ENCODE results near the gene HMGXB3. TPM values are rescaled to one million over a fixed set of nuclear protein-coding genes. Genes with fewer than 3 reads are reported as not detected.

The HMGXB3 gene
- total and polyA plus RNA-seq, 4 donors: 2.7 to 22.9 (median 11.0) TPM

GRCh38 chr5:150073677-150074076 is 73.1 kb downstream of the HMGXB3 start:
- Histone ChIP-seq H3K27ac (ENCODE audit: low read depth in 1 of 2, low read length in 2 of 2) (no peak overlapping the region), H3K4me3 (ENCODE audit: low read depth in 1 of 3, low read length in 3 of 3) (no peak overlapping the region), H3K36me3 (ENCODE audit: control insufficient read depth in 4 of 4, insufficient read depth in 3 of 4, low read depth in 1 of 4, low read length in 3 of 4) (no peaks in the 10 kb centered on the region), H3K9ac (ENCODE audit: low read depth in 1 of 2, low read length in 2 of 2) (no peak overlapping the region), H3K27me3 (ENCODE audit: control insufficient read depth in 4 of 4, insufficient read depth in 4 of 4, low read length in 3 of 4) (no peaks in the 10 kb centered on the region), H3K4me1 (ENCODE audit: control insufficient read depth in 4 of 4, insufficient read depth in 4 of 4, low read length in 3 of 4) (no peaks in the 10 kb centered on the region), H3K9me3 (ENCODE audit: control insufficient read depth in 4 of 4, low read length in 3 of 4) (peaks cover 0 to 6% (median 0%) of the 10 kb centered on the region in 4 donors)
- DNase-seq (ENCODE audit: low spot score): peak; percentile 22
- 77% methylated on average over 3 of the region's 3 CpGs for WGBS
- TF ChIP-seq, protein P1, sequence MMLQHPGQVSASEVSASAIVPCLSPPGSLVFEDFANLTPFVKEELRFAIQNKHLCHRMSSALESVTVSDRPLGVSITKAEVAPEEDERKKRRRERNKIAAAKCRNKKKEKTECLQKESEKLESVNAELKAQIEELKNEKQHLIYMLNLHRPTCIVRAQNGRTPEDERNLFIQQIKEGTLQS (IDR thresholded peaks at IDR 0.05): no peak
- TF ChIP-seq RAD21 (IDR thresholded peaks at IDR 0.05) (no peak), JUND (IDR thresholded peaks at IDR 0.05) (no peak), RXRA (IDR thresholded peaks at IDR 0.05) (no peak)

- Histone ChIP-seq H3K4me3 (ENCODE audit: low read depth in 1 of 3, low read length in 3 of 3) (no peak overlapping the region), H3K27me3 (ENCODE audit: control insufficient read depth in 4 of 4, insufficient read depth in 4 of 4, low read length in 3 of 4) (no peaks in the 10 kb centered on the region), H3K4me1 (ENCODE audit: control insufficient read depth in 4 of 4, insufficient read depth in 4 of 4, low read length in 3 of 4) (no peaks in the 10 kb centered on the region), H3K9me3 (ENCODE audit: control insufficient read depth in 4 of 4, low read length in 3 of 4) (peaks cover 0 to 6% (median 0%) of the 10 kb centered on the region in 4 donors), H3K27ac (ENCODE audit: low read depth in 1 of 2, low read length in 2 of 2) (no peak overlapping the region), H3K36me3 (ENCODE audit: control insufficient read depth in 4 of 4, insufficient read depth in 3 of 4, low read depth in 1 of 4, low read length in 3 of 4) (no peaks in the 10 kb centered on the region), H3K9ac (ENCODE audit: low read depth in 1 of 2, low read length in 2 of 2) (no peak overlapping the region)
- TF ChIP-seq HNF4A (conservative IDR thresholded peaks at IDR 0.05): no peak
- no peak for TF ChIP-seq RXRA (IDR thresholded peaks at IDR 0.05)
- TF ChIP-seq EGR1 (IDR thresholded peaks at IDR 0.05; ENCODE audit: low read depth in 2 of 2): no peak
- TF ChIP-seq GABPA (IDR thresholded peaks at IDR 0.05 in 1 of 2, conservative IDR thresholded peaks at IDR 0.05 in 1 of 2): no peak
- no peak for TF ChIP-seq YY1 (IDR thresholded peaks at IDR 0.05)
- 90% methylated on average over 4 of the region's 4 CpGs for WGBS
- peak; percentile 17 for DNase-seq (ENCODE audit: low spot score)
Measured at GRCh38 chr5:150075233-150075632, 74.7 kb downstream of the HMGXB3 start.

DNA sequence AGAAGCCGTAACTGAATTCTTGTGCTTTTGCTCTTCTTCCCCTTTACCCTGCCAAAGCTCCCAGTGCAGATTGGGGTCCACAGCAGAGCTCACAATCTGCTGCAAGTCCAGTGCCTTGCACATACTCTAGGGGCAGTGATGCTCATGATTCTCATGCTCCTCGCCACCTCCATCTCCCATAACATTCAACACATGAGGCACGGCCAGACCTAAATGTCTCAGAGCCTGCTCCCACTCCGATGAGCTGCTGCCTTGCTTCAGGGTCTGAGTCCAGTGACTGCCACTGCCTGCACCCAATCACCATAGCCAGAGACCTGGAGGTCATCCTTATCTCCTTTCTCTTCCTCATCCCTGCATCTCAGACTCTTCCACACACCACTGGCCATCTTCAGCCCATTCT is 75.3 kb downstream of the HMGXB3 start:
- DNase-seq (ENCODE audit: low spot score): peak; percentile 29
- WGBS: 90% methylated on average over 4 of the region's 4 CpGs

GRCh38 chr5:150077060-150077459 is 76.5 kb downstream of the HMGXB3 start:
- no peak overlapping the region for H3K27ac ChIP-seq (ENCODE audit: low read depth in 1 of 2, low read length in 2 of 2)
- 93% methylated on average over 8 of the region's 8 CpGs for WGBS
- TF ChIP-seq HNF4A (conservative IDR thresholded peaks at IDR 0.05): no peak
- TF ChIP-seq FOXA2 (IDR thresholded peaks at IDR 0.05): no peak
- no peak for TF ChIP-seq YY1 (IDR thresholded peaks at IDR 0.05)
- TF ChIP-seq, protein P1 (IDR thresholded peaks at IDR 0.05): no peak
- TF ChIP-seq SP1 (IDR thresholded peaks at IDR 0.05): no peak
- no peak for TF ChIP-seq RAD21 (IDR thresholded peaks at IDR 0.05)
- no peak for TF ChIP-seq RXRA (IDR thresholded peaks at IDR 0.05)
- TF ChIP-seq, protein P2, sequence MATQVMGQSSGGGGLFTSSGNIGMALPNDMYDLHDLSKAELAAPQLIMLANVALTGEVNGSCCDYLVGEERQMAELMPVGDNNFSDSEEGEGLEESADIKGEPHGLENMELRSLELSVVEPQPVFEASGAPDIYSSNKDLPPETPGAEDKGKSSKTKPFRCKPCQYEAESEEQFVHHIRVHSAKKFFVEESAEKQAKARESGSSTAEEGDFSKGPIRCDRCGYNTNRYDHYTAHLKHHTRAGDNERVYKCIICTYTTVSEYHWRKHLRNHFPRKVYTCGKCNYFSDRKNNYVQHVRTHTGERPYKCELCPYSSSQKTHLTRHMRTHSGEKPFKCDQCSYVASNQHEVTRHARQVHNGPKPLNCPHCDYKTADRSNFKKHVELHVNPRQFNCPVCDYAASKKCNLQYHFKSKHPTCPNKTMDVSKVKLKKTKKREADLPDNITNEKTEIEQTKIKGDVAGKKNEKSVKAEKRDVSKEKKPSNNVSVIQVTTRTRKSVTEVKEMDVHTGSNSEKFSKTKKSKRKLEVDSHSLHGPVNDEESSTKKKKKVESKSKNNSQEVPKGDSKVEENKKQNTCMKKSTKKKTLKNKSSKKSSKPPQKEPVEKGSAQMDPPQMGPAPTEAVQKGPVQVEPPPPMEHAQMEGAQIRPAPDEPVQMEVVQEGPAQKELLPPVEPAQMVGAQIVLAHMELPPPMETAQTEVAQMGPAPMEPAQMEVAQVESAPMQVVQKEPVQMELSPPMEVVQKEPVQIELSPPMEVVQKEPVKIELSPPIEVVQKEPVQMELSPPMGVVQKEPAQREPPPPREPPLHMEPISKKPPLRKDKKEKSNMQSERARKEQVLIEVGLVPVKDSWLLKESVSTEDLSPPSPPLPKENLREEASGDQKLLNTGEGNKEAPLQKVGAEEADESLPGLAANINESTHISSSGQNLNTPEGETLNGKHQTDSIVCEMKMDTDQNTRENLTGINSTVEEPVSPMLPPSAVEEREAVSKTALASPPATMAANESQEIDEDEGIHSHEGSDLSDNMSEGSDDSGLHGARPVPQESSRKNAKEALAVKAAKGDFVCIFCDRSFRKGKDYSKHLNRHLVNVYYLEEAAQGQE (IDR thresholded peaks at IDR 0.05): no peak
- TF ChIP-seq, protein P3, sequence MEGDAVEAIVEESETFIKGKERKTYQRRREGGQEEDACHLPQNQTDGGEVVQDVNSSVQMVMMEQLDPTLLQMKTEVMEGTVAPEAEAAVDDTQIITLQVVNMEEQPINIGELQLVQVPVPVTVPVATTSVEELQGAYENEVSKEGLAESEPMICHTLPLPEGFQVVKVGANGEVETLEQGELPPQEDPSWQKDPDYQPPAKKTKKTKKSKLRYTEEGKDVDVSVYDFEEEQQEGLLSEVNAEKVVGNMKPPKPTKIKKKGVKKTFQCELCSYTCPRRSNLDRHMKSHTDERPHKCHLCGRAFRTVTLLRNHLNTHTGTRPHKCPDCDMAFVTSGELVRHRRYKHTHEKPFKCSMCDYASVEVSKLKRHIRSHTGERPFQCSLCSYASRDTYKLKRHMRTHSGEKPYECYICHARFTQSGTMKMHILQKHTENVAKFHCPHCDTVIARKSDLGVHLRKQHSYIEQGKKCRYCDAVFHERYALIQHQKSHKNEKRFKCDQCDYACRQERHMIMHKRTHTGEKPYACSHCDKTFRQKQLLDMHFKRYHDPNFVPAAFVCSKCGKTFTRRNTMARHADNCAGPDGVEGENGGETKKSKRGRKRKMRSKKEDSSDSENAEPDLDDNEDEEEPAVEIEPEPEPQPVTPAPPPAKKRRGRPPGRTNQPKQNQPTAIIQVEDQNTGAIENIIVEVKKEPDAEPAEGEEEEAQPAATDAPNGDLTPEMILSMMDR (IDR thresholded peaks at IDR 0.05; ENCODE audit: low read depth, low read length, missing input control): no peak

More for the DNA sequence above, 75.3 kb downstream of the HMGXB3 start:
- TF ChIP-seq HNF4G (IDR thresholded peaks at IDR 0.05): no peak
- no peak for TF ChIP-seq FOXA1 (IDR thresholded peaks at IDR 0.05)
- no peak for TF ChIP-seq TAF1 (conservative IDR thresholded peaks at IDR 0.05)
- TF ChIP-seq, protein P4, sequence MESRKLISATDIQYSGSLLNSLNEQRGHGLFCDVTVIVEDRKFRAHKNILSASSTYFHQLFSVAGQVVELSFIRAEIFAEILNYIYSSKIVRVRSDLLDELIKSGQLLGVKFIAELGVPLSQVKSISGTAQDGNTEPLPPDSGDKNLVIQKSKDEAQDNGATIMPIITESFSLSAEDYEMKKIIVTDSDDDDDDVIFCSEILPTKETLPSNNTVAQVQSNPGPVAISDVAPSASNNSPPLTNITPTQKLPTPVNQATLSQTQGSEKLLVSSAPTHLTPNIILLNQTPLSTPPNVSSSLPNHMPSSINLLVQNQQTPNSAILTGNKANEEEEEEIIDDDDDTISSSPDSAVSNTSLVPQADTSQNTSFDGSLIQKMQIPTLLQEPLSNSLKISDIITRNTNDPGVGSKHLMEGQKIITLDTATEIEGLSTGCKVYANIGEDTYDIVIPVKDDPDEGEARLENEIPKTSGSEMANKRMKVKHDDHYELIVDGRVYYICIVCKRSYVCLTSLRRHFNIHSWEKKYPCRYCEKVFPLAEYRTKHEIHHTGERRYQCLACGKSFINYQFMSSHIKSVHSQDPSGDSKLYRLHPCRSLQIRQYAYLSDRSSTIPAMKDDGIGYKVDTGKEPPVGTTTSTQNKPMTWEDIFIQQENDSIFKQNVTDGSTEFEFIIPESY (IDR thresholded peaks at IDR 0.05): no peak
- no peak for TF ChIP-seq FOXA2 (IDR thresholded peaks at IDR 0.05)
- TF ChIP-seq RAD21 (IDR thresholded peaks at IDR 0.05): no peak
- Histone ChIP-seq H3K36me3 (ENCODE audit: control insufficient read depth in 4 of 4, insufficient read depth in 3 of 4, low read depth in 1 of 4, low read length in 3 of 4) (no peaks in the 10 kb centered on the region), H3K9me3 (ENCODE audit: control insufficient read depth in 4 of 4, low read length in 3 of 4) (peaks cover 0 to 6% (median 0%) of the 10 kb centered on the region in 4 donors), H3K4me3 (ENCODE audit: low read depth in 1 of 3, low read length in 3 of 3) (no peak overlapping the region), H3K9ac (ENCODE audit: low read depth in 1 of 2, low read length in 2 of 2) (no peak overlapping the region), H3K27ac (ENCODE audit: low read depth in 1 of 2, low read length in 2 of 2) (no peak overlapping the region), H3K4me1 (ENCODE audit: control insufficient read depth in 4 of 4, insufficient read depth in 4 of 4, low read length in 3 of 4) (no peaks in the 10 kb centered on the region), H3K27me3 (ENCODE audit: control insufficient read depth in 4 of 4, insufficient read depth in 4 of 4, low read length in 3 of 4) (no peaks in the 10 kb centered on the region)

More at GRCh38 chr5:150077060-150077459, 76.5 kb downstream of the HMGXB3 start:
- Histone ChIP-seq H3K4me3 (ENCODE audit: low read depth in 1 of 3, low read length in 3 of 3) (no peak overlapping the region), H3K9me3 (ENCODE audit: control insufficient read depth in 4 of 4, low read length in 3 of 4) (peaks cover 0 to 6% (median 0%) of the 10 kb centered on the region in 4 donors), H3K4me1 (ENCODE audit: control insufficient read depth in 4 of 4, insufficient read depth in 4 of 4, low read length in 3 of 4) (no peaks in the 10 kb centered on the region), H3K36me3 (ENCODE audit: control insufficient read depth in 4 of 4, insufficient read depth in 3 of 4, low read depth in 1 of 4, low read length in 3 of 4) (peaks cover 0 to 3% (median 0%) of the 10 kb centered on the region in 4 donors), H3K9ac (ENCODE audit: low read depth in 1 of 2, low read length in 2 of 2) (no peak overlapping the region), H3K27me3 (ENCODE audit: control insufficient read depth in 4 of 4, insufficient read depth in 4 of 4, low read length in 3 of 4) (peaks cover 0 to 2% (median 0%) of the 10 kb centered on the region in 4 donors)
- peak; percentile 29 for DNase-seq (ENCODE audit: low spot score)
